HG02884 (cell line): ENCODE measurements around the gene INTU.
"Not testable (repeated sequence)": the region's sequence is repeated elsewhere in the genome, so short reads cannot be mapped to it uniquely, and the experiment has no call there.

ENCODE experiments used
- ATAC-seq: cut with Tn5 transposase; IDR thresholded peaks from one replicate; pipeline ENCODE4 v1.9.1; 2021; ENCODE audit warnings: mild to moderate bottlenecking, moderate library complexity; ENCODE audit not compliant: unreplicated experiment

Gene INTU

DNA sequence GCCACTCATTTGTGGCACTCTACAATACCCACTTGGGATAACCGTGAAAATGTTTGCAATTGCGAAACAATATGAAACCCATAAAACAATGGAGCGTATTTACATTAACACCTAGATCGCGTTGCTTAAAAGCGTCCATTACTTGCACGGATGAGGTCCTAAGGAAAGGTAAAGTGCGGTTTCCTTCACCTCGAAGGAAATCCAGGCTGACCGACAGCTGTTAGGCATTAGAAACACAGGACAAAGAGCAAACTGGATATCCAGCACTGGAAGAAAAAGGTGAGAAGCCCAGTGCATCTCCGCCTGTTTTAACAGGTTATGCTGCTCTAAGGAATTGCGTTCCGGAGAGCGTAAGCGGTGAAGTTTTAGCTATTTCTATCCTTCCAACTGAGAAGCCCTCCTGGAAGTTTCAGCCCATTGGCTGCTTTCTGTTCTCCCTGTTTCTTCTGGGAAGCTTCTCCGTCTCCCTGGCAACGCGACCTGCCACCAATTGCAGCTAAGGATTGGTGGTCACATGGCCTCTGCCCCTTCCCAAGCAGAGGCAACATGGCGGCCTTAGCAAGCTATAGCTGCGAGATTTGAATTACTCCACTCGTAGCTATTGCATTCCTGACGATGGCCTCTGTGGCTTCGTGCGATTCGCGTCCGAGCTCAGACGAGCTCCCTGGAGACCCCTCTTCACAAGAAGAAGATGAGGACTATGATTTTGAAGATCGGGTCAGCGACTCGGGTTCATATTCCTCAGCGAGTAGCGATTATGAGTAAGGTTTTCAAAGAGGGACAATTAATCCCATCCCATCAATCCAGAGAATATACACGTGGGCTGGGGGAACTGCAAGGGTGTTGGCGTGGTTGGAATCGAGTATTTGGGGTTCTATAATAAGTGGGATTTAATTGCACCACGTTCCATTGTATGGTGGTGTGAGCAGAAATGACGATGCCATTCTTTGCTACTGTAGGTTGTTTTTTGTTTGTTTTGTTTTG, at the start of gene INTU:
Gene INTU, plus strand, starts transcription at position 538 of the 984 bp plus-strand sequence. Its CDS starts 78 bp downstream, at position 616.
- peak; percentile 98 for ATAC-seq

GRCh38 chr4:127586496-127586895, 46.3 kb upstream of the INTU start:
- peak; percentile 18 for ATAC-seq

DNA sequence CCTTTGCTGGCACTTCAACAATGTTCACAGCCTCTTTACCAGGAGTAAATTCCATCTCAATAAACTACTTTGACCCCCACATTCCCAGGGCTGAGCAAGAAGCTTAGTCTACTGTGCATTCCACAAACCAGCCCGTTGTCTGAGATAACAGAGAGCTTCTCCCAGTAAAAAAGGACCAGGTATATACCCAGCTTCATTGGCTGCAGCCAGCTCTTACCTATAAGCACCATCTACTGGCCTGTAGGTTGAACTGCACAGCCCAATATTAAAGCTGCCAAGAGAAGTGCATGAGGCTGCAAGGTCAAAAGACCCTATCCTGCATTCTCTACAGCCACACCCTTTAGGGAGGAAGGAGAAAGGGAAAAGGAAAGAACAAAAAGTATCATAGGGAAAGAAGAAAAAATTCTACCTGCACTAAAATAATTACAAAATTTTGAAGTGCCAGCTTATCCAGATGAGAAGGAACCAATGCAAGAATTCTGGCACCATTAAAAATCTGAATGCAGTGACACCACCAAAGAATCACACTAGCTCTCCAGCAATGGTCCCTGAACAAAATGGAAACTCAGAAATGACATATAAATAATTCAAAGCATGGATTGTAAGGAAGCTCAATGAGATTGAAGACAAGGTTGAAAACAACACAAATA, 45.7 kb upstream of the INTU start:
- peak; percentile 98 for ATAC-seq

DNA sequence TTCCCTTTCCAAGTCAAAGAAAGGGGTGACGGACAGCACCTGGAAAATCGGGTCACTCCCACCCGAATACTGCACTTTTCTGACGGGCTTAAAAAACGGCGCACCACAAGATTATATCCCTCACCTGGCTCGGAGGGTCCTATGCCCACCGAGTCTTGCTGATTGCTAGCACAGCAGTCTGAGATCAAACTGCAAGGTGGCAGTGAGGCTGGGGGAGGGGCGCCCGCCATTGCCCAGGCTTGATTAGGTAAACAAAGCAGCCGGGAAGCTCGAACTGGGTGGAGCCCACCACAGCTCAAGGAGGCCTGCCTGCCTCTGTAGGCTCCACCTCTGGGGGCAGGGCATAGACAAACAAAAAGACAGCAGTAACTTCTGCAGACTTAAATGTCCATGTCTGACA, 43.6 kb upstream of the INTU start:
- not testable (repeated sequence) for ATAC-seq

DNA sequence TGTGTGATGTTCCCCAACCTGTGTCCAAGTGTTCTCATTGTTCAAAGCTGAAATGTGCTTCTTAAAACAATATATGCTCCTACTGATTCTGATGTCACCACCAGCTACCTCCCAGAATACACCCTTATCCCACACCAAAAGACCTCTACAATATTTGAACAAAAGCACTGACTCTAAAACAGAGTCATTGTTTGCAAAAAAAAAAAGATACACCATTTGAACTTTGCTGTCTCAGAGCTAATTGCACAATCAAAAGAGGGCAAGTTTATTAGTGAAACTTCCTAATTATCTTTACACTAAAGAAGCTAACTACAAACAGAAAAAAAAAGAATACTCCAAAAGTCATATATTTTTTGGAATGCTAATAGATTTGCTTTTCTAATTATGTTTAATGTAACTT, 34.1 kb upstream of the INTU start:
- no peak for ATAC-seq

GRCh38 chr4:127601029-127601428, 31.7 kb upstream of the INTU start:
- ATAC-seq = no peak

DNA sequence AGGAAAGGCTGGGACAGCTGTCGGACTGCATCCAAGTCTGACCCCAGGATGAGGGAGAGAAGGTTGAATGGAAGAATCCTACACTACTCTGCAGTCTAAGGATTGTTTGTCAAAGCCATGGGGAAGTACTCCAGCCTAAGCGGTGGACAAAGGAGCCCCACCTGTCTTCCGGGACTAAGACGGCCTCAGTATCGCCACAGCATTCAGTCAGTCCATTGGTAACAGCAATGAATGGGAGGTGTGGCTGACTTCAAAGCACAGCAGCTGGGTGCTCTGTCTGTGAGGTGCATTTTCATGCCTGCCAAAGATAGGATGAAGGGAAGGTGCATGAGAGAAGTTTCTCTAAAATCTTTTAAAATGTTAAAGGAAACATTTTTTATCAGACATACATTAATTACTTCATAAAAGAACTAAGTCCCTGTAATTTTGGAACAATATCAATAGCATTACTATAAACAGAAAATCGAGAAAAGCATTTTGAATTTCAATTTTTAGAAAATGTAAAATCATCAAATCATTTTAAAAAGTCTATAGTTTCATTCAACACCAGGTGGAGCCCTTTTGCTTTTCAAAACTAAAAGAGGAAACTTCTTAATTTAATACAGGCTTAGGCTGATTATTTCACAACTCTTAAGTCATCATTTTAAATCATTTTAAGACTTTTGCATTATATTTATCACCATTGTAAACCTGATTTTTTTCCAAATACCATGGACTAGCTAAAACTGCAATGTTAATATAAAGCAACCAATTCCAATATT, 27.6 kb upstream of the INTU start:
- no peak for ATAC-seq

DNA sequence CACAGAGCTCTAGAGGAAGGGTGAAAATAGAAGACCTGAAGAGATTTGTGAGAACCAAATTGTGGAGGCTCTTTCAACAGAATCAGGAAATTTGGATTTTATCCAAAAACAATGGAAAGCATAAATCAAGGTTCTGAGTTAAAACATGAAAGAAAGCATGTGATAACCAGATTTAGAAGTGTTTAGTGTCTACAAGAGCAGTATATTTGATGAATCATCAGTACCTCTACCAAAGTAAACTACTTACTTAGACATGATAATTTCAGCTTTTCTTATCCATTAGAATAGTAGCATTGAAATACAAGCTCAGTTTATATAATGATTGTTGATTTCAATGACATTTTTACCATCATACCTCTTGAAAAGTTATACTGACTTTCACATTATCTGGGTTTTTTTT, 25.9 kb upstream of the INTU start:
- no peak for ATAC-seq

DNA sequence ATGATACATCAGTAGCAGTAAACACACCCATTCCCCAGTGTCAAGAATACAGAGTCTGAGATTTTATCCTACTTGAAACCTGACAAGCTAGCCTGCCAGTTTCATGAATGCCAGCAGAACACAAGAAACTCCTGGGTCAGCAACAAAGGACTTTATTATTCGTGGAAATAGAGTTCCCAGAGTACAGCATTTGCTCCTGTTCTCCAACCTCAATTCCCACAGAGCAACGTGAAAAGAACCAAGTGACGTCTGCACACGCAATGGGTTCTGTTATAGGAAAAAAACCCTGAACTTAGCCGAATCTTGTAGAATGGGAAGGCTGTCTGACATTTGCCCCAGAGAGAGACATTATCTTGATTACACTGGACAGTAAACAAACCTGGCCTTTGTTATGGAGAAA, 23.3 kb upstream of the INTU start:
- no peak for ATAC-seq

DNA sequence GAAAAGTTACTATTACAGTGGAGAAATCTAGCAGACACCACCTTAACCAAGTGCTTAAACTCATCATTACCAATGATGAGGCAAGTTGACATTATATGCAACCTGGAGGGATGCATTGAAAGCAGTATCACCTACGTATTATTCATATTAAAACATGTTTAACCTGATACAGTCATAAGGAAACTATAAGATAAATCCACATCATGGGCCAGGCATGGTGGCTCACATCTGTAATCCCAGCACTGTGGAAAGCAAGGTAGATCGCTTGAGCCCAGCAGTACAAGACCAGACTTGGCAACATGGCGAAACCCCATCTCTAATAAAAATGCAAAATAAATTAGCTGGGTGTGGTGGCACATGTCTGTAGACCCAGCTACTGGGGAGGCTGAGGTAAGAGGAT, 22.3 kb upstream of the INTU start:
- ATAC-seq = no peak

GRCh38 chr4:127616898-127617297, 15.9 kb upstream of the INTU start:
- ATAC-seq = no peak

DNA sequence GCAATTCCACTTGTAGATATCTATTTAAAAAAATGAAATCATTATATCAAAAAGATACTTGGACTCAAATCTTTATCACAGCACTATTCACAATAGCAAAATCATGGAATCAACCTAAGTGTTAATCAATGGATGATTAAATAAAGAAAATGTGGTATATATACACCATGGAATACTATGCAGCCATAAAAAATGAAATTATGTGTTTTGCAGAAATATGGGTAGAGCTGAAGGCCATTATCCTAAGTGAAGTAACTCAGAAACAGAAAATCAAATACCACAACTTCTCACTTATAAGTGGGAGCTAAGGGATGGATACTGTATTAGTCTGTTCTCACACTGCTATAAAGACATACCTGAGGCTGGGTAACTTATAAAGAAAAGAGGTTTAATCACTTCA, 14.3 kb upstream of the INTU start:
- ATAC-seq = no peak

GRCh38 chr4:127622621-127622920, 10.2 kb upstream of the INTU start:
- no peak for ATAC-seq

DNA sequence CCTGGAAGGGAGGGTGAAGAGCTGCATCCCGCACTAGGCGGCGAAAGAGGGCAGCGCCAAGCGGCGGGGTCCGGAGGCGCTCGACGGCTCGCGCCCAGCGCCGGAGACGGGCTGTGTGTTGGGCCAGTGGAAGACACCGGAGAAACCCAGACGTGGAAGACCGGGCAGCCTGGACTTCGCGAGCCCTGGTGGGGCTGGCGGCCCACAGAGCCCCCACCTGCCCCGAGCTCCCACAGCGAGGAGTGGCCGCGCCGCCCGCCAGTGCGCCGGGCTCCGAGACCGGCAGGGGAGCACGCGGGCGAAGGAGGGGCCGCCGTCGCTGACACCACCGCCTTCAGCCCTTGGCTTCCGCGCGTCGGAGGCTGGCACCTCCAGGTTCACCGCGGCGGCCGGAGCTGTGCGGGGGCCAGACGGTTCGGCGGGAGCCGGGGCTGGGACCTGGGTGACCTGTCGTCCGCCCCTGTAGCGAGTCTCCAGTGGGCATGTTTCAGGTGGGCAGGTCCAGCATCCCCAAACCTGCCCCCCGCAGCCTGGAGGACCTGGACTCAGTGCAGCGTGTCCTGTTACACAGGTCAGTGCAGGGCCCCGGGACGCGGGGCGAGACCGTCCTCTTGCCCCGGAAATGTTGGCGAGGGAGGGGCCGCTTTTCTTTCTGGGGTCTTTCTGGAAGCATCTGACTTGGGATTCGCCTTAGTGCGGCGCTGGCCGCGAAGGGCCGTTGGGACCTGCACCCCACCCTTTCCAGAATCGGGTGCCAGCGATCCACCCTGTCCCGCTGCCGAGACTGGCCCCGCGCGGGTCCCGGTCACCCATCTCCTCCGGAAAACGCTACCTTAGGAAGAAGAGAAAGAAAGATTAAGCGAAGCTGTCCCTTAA, 9.6 kb upstream of the INTU start:
- no peak for ATAC-seq

GRCh38 chr4:127623797-127624083, 9.0 kb upstream of the INTU start:
- no peak for ATAC-seq

- ATAC-seq = no peak
These were observed 8.6 kb upstream of the INTU start for GRCh38 chr4:127624173-127624572.

DNA sequence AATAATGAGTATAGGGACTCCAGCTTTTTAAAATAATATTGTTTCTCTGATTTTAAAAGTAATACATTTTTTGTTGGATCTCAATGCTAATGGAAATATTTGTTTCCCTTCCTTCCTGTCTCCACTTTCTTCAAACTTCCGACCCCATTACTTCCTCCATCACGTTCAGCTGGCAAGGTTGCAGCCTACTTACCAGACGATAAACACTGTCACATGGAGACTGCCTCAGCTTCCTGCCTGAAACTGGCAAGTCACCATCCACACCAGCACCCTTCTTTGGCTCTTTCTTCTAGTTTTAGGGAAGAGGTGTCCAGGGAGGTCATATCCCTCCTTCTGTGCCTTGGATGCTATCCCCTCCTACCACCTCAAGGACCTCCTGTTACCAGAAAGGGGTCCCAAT, 3.4 kb upstream of the INTU start:
- no peak for ATAC-seq

GRCh38 chr4:127630152-127630551, 2.6 kb upstream of the INTU start:
- ATAC-seq = no peak

DNA sequence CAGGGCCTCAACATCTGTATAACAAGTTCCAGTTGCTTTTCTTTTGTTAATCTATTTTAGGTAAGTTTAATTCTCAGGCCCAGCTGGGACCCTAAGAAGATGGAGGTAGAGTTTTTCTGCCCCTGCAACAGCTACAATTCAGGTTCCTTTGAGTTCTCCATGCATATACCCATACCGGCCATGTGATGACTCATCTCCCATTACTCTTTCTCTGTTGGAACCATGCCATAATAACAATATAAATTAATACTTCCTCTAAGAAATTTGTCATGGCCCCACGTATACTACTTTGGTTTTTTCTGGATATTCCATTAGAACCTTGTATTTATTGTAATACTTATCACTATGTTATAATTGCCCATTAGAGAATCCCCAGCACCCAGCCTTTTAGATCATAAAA, 1.3 kb upstream of the INTU start:
- no peak for ATAC-seq

- ATAC-seq = no peak
These were observed 1.4 kb downstream of the INTU start for GRCh38 chr4:127634181-127634580.

DNA sequence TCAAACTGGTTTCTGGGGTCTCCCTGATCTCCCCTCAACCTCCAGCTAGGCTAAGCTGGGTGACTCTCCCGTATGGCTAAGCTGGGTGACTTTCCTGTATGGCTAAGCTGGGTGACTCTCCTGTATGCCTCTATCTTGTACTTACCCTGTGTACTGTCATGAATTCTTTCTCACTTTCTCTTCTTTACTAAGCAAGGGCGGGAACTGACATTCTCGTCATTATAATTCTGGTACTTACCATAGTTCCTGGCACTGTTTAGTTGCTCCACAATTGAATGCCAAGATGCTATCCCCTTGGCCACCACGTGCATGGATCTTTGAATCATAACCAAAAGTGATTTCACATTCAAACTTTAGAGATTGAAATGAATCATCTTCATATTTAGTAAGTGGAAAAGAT, 8.8 kb downstream of the INTU start:
- ATAC-seq = no peak
